HG03025 (cell line): Measurements from ENCODE around the gene PHF23.

Source experiments
- ATAC-seq: cut with Tn5 transposase; IDR thresholded peaks from one replicate; pipeline ENCODE4 v1.9.1; 2021; ENCODE audit warnings: mild to moderate bottlenecking, moderate library complexity; ENCODE audit not compliant: unreplicated experiment, low FRiP score

PHF23 gene

GRCh38 chr17:7207120-7208001 is 31.9 kb downstream of the PHF23 start:
- ATAC-seq: no peak

- no peak for ATAC-seq
These were observed 33.7 kb downstream of the PHF23 start for GRCh38 chr17:7205561-7205960.

GRCh38 chr17:7204828-7205461 is 34.3 kb downstream of the PHF23 start:
- ATAC-seq: peak; percentile 64

GRCh38 chr17:7204336-7204735 is 34.9 kb downstream of the PHF23 start:
- ATAC-seq: no peak

GRCh38 chr17:7203391-7203790 is 35.9 kb downstream of the PHF23 start:
- ATAC-seq: no peak

- ATAC-seq: no peak
These were observed 42.4 kb downstream of the PHF23 start for GRCh38 chr17:7196651-7197401.

- ATAC-seq: no peak
These were observed 43.3 kb downstream of the PHF23 start for GRCh38 chr17:7195971-7196370.

- no peak for ATAC-seq
These were observed 46.9 kb downstream of the PHF23 start for GRCh38 chr17:7192271-7192937.

- no peak for ATAC-seq
These were observed 47.5 kb downstream of the PHF23 start for GRCh38 chr17:7191571-7192270.

GRCh38 chr17:7191069-7191468 is 48.2 kb downstream of the PHF23 start:
- ATAC-seq: no peak

GRCh38 chr17:7190276-7190917 is 48.9 kb downstream of the PHF23 start:
- no peak for ATAC-seq

- ATAC-seq: no peak
These were observed 53.0 kb downstream of the PHF23 start for GRCh38 chr17:7186241-7186640.
